ENCODE results near the gene MGMT.

MGMT gene

DNA sequence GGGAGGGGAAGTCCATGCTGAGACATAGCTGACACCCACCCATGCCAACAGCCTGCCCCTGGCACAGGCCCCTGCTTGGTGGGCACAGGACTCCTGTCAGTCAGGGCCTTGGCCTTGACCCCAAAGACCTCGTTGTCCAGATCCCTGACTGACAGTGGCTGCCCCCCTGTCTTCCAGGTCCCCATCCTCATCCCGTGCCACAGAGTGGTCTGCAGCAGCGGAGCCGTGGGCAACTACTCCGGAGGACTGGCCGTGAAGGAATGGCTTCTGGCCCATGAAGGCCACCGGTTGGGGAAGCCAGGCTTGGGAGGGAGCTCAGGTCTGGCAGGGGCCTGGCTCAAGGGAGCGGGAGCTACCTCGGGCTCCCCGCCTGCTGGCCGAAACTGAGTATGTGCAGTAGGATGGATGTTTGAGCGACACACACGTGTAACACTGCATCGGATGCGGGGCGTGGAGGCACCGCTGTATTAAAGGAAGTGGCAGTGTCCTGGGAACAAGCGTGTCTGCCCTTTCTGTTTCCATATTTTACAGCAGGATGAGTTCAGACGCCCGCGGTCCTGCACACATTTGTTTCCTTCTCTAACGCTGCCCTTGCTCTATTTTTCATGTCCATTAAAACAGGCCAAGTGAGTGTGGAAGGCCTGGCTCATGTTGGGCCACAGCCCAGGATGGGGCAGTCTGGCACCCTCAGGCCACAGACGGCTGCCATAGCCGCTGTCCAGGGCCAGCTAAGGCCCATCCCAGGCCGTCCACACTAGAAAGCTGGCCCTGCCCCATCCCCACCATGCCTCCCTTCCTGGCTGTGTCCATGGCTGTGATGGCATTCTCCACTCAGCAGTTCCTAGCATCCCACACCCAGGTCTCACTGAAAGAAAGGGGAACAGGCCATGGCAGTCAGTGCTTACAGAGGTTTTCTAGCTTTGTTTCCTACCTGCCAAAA is 299.8 kb downstream of the MGMT start:
- no peak for DNase-seq

DNA sequence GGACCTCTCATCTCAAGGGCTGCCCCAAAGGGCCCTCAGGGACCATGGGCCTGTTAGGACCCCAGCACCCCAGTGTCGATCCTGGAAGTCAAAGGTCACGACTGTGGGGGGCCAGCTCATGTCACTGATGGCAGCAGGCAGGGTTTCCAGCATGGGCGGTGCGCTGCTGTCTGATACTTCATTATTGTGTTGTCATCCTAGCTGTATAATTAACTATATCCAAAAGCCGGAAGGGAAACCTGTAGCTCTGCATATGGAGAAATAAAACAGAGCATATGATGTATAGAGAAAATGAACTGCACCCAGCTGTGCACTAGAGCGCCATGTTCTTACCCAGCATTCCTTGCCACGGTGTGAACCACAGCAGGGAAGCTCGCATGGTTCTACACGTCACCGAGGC is 300.7 kb downstream of the MGMT start:
- DNase-seq = no peak

DNA sequence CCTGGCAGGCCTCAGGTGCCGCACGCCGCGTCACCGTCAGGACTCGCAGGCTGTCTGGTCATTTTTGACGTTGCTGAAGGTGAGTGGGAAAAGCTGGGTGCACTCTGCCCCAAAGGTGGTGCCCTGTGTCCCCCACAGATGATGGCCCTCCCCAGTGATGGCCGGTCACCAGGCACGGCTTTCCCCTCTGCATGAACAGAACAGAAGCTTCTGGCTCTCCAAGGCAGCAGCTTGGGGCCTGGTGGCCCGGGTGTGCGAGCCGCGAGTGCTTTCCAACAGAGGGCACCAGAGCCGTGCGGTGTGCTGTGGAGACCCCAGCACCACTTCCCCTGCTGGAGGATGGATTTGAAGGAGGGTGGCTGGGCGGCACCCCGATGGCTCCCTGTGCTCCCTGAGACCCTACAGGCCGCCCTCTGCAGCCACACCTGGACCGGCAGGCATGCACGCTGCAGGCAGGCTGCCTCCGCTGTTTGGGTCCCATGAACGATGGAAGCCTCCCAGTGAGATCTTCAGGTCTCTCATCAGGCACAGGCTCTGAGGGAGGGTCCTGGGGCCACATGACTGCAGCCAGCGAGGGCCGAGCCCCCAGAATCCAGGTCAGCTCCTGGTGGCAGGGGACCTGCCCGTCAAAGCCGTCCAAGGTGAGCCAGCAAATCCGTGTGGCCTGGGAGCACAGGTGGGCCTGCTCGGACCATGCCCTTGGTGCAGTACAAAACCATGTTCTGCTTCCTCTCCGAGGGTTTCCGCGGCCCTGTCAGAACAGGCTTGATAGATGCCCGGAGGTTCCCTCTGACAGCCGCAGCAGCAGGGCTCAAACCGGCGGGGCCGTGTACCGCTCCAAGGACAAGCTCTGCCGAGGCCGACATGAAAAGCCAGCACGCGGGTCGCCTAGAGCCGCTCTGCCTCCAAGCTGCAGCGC is 301.7 kb downstream of the MGMT start:
- no peak for DNase-seq

DNA sequence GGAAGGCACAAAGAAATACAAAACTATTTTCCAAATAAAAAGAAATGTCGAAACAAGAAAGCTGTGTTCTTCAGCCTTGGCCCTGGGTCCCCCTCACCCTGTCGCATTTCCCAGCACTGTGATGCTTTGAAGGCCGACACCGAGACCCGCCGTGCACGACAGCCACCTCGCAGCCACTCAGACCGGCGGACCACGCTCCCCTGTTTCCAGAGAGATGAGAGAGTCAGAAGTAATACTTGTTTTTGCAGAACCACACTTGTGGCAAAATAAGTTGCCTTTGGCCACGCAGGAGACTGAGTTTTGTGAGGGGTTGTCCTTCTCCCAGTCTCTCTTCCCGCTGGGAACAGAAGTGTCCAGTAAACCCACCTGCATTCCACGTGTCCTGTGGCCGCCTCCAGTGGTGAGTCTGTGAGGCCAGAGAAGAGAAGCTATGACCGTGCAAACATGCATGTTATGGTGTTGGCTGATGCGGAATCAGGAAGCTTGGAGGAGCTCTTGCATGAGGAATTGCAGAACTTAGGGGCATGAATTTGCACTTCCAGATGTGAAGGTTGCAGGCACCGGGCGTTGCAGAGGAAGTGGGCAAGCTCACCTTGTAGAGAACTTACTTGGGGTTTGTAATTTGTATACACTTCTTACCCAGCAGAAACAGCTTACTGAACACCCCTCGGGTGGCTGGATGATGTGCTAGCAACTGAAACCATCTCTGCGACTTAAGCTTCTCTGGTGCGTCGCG is 302.5 kb downstream of the MGMT start:
- DNase-seq = no peak

DNA sequence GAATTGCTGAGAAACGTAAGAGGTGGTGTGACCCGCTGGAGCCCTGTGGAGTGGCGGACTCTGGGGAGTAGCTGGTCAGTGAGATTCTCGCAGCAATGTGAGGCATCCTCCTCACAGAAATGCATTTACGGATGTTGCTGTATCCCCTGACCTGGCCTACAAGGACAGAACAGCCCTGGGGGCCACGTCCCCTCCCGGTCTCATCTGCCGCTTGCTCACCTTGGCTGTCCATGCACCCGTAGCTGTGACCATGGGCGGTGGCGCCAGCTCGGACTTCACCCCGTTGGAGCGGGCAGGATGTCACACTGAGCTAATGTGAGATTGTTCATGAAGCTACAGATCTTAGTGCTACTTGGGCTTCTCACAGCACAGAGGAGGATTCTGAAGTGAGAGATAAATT is 303.2 kb downstream of the MGMT start:
- DNase-seq = no peak

DNA sequence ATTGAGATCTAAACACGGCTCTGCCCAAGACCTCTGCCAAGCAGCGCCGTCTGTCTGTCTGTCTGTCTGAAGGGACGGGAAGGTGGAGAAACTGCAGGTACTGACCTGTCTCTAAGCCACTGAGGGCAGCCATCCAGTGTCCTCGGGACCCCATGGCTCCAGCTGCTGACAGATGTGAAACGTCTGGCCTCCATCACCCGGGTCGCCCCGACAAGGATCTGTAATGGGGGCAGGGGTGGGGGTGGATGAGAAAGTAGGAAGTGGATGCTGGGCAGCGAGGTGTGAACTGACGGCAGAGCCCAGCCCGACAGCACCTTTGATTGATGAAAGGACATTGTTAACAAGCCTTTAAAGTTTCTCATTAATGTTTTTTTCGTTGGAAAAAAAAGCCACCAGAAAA is 304.0 kb downstream of the MGMT start:
- DNase-seq = no peak

DNA sequence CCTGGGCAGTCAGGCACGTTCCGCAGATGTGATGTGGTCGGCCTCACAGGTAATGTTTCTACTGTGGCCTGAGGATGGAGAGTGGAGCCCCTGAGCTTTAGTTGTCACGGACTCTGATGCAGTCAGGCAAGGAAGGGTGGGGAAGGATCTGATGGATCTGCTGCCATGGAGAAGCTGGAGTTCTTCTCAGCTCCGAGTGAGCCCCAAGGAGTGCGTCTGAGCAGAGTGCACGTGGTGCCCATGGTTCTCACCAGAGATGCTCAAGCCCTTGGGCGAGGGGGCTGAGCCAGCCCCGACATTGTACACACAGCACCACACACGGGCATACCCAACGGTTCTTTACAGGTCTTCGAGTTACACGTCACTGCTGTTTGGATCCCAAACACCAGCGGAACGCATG is 304.5 kb downstream of the MGMT start:
- no peak for DNase-seq

DNA sequence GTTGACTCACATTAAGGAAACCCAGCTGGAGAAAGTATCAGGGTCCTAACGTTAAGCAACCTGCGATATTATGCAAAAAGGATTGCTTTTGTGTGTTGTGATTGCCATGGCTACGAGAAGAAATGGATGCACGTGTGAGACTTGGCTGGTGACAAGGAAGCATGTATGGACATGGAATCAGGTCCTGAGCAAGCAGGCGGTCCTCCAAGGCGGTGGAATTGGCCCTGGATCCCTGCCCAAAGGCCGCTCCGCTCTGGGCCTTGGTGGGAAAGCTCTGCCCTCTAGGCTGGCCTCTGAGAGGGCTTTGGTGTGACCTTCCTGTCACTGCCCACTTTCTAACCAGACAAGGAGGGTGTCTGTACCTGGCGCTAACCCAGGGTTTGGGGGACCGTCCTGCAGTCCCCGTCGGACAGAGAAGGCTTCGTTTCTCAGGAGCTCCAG is 305.0 kb downstream of the MGMT start:
- DNase-seq = no peak

DNA sequence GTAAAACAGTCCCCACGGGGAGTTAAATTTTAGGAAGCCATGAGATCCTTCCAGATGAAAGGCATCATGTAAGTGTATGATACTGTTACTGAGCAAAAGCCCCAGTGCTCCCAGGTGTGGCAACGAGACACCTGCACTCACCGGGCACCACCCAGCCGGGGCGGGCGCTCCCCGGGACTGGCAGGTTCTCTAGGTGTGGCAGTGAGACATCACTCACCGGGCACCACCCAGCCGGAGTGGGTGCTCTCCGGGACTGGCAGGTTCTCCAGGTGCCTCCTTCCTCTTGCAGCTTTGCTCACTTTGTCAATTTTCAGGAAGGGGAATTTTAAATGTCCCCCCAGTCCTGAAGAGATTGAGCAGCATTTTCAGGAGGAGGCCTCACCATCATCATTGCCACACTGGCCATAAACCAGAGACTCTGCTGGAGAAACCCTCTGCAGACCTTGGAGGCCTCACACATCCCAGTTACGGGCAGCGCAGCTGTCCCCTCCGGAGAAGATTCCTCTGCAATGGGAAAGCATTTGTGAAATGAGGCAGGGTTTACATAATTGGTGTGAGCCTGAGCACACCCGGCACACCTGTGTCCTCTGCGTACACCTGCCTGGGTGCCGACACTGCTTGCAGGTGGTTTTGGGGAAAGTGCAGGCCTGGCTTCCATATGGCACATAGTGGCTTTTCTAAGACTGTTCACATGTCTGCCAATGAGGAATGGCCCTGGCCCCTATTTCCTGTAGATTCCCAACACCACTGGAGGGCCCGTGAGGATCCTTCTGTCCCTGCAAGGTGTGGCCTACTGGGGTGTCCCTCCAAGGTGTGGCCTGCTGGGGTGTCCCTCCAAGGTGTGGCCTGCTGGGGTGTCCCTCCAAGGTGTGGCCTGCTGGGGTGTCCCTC is 305.7 kb downstream of the MGMT start:
- no peak for DNase-seq

DNA sequence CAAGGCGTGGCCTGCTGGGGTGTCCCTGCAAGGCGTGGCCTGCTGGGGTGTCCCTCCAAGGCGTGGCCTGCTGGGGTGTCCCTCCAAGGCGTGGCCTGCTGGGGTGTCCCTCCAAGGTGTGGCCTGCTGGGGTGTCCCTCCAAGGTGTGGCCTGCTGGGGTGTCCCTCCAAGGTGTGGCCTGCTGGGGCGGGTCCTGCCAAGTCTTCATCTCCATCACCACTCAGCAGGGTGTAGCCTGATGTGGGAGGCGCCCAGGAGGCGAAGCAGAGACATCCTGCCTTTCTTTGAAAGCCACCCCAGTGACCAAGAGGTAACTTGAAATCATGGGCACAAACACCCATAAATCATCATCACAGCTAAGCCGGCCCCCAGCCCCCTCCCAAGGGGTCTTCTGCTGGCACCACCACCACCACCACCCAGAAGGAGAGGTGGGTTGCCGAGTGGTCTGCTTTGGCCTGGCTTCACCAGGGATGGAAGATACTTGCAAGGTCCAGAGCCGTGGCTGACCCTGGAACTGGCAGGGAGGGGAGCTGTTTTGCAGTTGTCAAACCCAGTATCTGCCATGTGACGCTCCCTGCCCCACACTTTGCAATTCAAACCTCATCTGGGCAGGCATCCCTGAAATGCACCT is 306.4 kb downstream of the MGMT start:
- DNase-seq = no peak

DNA sequence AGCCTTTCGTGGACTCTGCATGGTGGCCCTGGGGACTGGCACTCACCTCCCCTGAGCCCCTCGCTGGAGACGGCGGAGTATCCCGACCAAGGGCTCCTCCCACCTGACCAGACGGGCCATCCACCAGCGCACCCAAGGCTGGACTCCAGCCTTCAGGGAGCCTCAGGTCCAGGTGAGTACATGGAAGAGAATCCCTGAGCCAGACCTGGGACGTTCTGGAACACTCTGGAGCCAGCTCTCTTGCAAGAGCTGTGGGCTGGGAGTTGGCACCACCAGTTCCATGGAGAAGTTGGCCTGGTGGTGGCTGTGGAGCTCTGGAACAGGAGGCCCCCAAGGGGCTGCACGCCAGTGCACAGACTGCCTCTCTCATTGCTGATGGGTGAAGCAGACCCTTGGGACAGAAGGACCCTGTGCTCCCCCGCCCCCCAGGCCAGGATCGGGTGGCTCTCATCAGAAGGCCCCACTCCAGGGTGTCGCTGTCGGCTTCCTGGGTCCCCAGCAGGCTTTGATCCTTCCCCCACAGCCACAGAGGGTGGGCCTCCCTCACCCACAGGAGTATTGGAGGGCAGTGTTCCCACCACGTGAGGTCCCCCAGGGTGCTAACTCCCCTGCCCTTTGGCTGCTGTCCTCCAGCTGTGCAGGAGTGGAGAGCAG is 307.2 kb downstream of the MGMT start:
- DNase-seq = no peak

DNA sequence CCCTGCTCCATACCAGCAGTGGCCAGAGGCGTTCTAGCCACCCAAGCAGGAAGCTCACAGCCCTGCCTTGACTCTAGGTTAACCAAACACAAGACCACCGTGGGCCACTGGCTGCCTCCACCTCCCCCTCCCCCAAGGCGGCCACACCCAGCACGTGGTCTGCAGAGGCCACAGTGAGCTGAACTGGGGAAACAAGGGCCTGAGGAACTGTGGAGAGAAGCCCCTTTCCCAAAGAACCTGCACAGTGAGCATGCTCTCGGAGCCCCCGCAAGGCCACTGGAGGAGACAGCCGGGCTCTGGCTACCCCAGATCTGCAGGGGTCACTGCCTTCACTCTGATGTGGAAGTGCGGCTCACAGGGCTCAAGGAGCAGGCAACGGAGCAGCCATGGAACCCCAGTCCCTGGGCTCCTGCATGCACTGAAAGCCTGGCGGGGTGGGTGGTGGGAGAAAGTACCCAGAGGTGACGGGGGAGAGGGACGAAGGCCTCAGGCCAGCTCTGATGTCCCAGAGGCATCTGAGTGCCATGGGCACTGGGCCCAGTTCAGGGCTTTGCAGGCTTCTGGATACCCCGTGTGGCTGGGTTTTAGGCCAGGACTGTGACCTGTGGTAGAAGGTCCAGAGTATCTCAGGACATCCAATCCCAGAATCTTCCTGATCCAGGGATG is 307.8 kb downstream of the MGMT start:
- DNase-seq = no peak

DNA sequence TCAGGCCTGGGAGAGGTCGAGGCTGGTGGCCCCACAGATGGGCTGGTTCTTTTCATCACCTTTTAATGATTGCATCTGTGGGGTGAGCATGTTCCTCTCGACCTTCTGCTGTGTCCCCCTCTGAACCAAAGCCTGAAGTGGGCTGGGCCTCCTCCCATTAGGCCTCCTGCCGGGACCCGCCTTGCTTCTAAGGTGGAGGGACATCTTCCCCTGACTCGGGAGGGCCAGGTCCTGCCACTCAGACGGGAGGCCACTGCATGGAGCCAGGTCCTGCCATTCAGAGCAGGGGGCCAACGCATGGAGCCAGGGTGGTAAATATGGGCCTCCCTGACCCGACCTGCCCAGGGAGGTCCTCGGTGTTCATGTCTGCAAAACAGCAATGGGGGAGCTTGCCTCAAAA is 308.6 kb downstream of the MGMT start:
- DNase-seq = no peak

DNA sequence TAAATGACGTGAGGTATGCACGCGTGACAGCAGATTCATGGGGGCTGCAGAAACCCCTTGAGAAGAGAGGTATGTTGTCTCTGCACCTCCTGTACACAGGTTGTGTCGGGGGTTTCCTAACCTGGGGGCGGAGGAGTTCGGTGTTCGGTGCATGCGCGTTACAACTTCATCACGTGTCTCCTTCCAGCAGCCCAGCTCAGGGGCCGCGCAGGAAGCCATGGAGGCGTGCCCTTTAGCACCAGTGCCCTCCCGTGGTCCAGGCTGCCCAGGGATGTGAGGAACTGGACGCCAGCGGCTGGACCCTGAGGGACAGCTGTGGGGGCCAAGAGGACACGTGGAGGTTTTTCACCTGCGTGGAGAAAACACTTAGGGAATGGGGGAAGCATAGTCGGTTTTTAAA is 310.6 kb downstream of the MGMT start:
- DNase-seq = no peak

DNA sequence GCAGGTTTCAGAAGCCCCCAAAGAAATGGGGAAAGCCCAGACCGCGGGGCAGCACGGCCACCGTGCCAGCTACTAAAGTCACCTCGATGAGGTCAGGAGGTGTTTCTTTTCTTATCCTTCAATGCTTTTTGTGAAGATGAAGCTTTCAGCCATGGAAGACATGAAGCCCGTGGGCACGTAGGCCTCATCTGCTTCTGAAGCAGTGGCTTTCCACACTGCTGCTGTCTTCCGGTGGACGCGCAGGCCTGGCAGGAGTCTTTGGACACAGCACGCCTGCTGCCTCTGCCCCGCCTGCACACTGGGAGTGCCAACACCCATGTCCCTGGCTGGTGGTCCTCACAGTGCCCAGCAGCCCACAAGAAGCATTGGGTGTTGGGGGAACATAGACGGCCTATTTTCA is 311.5 kb downstream of the MGMT start:
- no peak for DNase-seq

DNA sequence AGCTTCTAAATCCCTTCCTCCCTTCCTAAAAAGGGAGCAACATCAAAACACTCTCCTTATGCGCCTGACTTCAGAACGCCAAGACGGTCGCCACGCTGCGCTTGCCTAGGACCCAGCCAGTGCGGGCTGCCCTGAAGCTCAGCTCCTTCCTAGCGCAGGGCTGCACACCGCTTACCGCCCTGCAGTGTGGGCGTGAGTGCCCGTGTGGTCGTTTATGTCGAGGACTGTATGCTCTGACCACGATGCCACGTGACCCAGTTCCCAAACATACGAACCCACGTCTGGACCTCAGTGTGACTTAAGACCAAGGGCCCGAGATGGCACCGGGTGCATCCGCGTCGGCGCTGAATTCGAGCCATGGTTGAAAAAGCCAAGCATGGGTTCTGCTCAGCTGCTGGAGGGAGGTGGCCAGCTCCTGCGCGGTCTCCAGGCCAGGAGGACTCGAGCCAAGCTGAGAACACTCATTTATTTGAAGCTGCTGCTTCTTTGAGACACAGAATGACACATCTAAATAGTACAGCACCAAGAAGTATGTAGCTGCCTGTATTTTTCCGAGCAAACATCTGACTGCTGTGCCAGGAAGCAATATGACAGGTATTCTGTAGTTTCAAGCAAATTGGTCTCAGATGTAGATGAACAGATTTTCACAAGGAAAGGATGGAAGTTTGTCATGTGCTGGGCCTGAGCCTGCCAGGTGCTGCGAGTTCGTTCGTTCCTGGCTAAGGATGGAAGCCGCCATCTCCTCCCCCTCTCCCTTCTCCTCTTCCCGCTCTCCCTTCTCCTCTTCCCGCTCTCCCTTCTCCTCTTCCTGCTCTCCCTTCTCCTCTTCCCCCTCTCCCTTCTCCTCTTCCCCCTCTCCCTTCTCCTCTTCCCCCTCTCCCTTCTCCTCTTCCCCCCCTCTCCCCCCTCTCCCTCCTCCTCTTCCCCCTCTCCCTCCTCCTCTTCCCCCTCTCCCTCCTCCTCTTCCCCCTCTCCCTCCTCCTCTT is 312.4 kb downstream of the MGMT start:
- DNase-seq = no peak

DNA sequence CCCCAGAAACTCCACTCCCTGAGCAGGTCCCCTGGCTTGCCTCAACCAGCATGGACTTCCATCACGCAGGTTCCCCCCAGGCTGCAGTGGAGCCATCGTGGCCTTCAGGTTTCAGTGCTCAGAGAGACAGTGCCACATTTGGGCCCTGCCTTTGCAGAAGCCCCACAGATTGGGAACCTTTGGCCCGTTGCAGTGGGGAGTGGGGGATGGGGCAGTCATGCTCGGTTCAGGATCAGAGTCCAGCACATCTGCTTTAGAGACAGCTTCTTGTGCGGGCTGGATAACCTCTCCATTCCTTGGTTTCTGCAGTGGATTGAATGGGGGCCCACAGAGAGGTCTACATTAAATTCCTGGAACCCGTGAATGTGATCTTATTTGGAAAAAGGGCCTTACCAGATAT is 313.2 kb downstream of the MGMT start:
- no peak for DNase-seq

DNA sequence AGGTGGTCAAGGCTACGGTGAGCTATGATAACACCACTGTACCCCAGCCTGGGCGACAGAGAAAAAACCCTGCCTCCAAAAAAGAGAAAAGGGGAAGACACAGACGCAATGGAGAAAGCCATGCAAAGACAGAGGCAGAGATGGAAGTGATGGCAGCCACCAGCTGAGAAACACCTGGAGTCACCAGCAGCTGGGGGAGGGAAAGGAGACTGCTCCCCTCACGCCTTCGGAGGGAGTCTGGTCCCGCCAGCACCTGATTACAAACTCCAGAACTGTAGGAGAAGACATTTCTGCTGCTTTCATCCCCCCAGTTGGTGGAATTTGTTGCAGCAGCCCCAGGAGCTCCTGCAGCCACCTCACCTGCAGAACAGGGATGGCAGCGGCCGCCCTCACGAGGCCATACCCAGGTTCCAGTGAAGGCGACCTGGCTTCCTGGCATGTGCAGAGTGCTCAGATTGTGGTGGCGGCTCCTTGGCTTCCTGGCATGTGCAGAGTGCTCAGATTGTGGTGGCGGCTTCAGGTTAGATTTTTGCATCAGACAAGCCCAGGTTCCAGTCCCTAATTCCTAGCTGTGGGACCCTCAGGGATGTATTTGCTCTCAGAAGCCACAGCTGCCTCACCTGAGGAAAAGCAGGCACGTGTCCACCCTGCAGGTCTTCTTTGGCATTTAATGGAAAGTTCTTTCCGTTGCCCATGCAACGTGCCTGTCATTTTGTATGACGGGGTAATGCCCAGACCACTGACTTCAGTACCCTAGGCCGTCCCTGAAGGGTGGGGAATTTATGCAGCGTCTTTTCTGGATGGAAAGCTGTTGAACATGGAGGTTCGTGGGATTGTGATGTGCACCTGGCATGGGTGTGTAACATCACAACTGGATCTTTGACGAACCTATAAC is 314.1 kb downstream of the MGMT start:
- no peak for DNase-seq
